Rectal smooth muscle tissue (tissue), 1 donor: ENCODE data around the gene PLA2G4B.

ENCODE experiments used
- H3K27ac ChIP-seq: one replicate; pipeline ENCODE4 v1.7.0; 2013; ENCODE audit warnings: low read depth, low read length, inconsistent platforms
- H3K27me3 ChIP-seq: one replicate; pipeline ENCODE4 v1.7.0; 2013; ENCODE audit warnings: low read length; ENCODE audit not compliant: control insufficient read depth, insufficient read depth
- H3K36me3 ChIP-seq: one replicate; pipeline ENCODE4 v1.7.0; 2013; ENCODE audit warnings: low read length; ENCODE audit not compliant: control insufficient read depth, insufficient read depth
- H3K4me1 ChIP-seq: one replicate; pipeline ENCODE4 v1.7.0; 2013; ENCODE audit warnings: low read length; ENCODE audit not compliant: control insufficient read depth, insufficient read depth
- H3K4me3 ChIP-seq: one replicate; pipeline ENCODE4 v1.7.0; 2013; ENCODE audit warnings: low read length
- H3K9ac ChIP-seq: one replicate; pipeline ENCODE4 v1.7.0; 2013; ENCODE audit warnings: low read length

Gene PLA2G4B

GRCh38 chr15:41894251-41894790 is 55.7 kb downstream of the PLA2G4B start:
- H3K27me3 ChIP-seq = no peaks in the 10 kb centered on the region
- H3K9ac ChIP-seq = no peak overlapping the region

GRCh38 chr15:41894791-41895463 is 56.3 kb downstream of the PLA2G4B start:
- no peaks in the 10 kb centered on the region for H3K27me3 ChIP-seq
- no peak overlapping the region for H3K9ac ChIP-seq
- peak overlapping the region; percentile 28 for H3K4me3 ChIP-seq
- no peaks in the 10 kb centered on the region for H3K36me3 ChIP-seq
- peaks cover 20% of the 10 kb centered on the region for H3K4me1 ChIP-seq
- H3K27ac ChIP-seq = peak overlapping the region; percentile 35

More at GRCh38 chr15:41894251-41894790, 55.7 kb downstream of the PLA2G4B start:
- Histone ChIP-seq H3K4me1 (peaks cover 20% of the 10 kb centered on the region), H3K36me3 (no peaks in the 10 kb centered on the region), H3K27ac (peak overlapping the region; percentile 35), H3K4me3 (no peak overlapping the region)

- Histone ChIP-seq H3K27ac (no peak overlapping the region), H3K4me1 (peaks cover 20% of the 10 kb centered on the region), H3K9ac (no peak overlapping the region), H3K4me3 (no peak overlapping the region), H3K36me3 (no peaks in the 10 kb centered on the region), H3K27me3 (no peaks in the 10 kb centered on the region)
Observed at GRCh38 chr15:41895491-41895890, 56.8 kb downstream of the PLA2G4B start.

GRCh38 chr15:41895957-41896356 is 57.3 kb downstream of the PLA2G4B start:
- H3K36me3 ChIP-seq = no peaks in the 10 kb centered on the region
- H3K9ac ChIP-seq = no peak overlapping the region
- no peaks in the 10 kb centered on the region for H3K27me3 ChIP-seq
- no peak overlapping the region for H3K27ac ChIP-seq
- H3K4me1 ChIP-seq = peaks cover 20% of the 10 kb centered on the region
- H3K4me3 ChIP-seq = no peak overlapping the region

DNA sequence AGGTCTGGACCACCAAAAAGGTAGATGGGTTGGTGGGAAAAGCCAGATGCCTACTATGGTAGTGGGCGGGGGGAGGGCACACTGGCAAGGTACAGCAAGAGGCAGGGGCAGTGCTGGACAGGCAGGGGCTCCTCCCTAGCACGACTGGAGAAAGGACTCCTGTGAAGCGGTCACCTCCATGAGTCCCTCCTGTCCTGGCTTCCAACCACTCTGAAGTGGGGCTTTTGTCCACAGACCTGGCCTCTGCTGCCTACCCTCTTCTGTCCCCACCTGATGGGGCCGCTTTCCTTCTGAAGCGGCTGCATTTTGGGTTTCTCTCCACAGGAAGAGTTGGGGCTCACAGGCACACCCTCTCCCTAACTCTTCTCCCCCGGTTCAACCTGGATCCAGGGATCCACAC is 57.9 kb downstream of the PLA2G4B start:
- no peak overlapping the region for H3K27ac ChIP-seq
- H3K4me1 ChIP-seq = peaks cover 20% of the 10 kb centered on the region
- no peak overlapping the region for H3K9ac ChIP-seq
- H3K4me3 ChIP-seq = no peak overlapping the region
- H3K27me3 ChIP-seq = no peaks in the 10 kb centered on the region
- H3K36me3 ChIP-seq = no peaks in the 10 kb centered on the region

DNA sequence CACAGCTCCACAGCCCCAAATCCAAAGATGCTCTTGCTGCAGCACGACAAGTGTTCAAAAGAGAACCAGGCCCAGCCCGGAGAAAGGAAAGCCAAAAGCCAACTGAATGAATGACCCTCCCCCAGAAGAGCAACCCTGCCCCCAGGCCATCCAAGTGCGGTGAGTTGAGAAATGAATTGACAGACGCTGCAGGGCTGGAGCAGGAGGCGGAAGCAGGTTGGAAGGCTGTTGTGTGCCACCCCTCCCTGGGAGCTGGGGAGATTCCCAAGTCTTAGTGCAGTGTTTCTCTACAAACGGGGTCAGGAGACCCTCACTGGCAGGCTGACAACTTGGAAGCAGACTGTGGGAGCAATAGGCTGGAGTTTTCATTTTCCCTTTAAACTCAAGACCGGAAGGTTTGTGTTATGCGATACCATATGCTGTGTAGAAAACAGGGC is 58.7 kb downstream of the PLA2G4B start:
- Histone ChIP-seq H3K9ac (no peak overlapping the region), H3K27ac (no peak overlapping the region), H3K36me3 (no peaks in the 10 kb centered on the region), H3K27me3 (no peaks in the 10 kb centered on the region), H3K4me3 (no peak overlapping the region), H3K4me1 (peaks cover 17% of the 10 kb centered on the region)
